HepG2 (cell line): ENCODE results near the gene KLF16. TPM values are rescaled to one million over a fixed set of nuclear protein-coding genes. Genes with fewer than 3 reads are reported as not detected.

Experiments
- ATAC-seq: fragments of 200-7000 bp; cut with Tn5 transposase; 3 replicates; pipeline ENCODE4 v1.9.1; 2020; ENCODE audit warnings: mild to moderate bottlenecking, moderate library complexity
- BruUV-seq: library from RNA; stranded (reverse); fragments of 400-500 nt; replicated peaks from 2 replicates; lab custom pipeline; 2021; lab: Mats Ljungman, UMichigan
- CTCF ChIA-PET: fragments of 300-600 bp; formaldehyde crosslinking; extraction: SDS; loops from one replicate; lab custom pipeline; 2021; ENCODE audit warnings: low total read pairs, inconsistent platforms, low intra/inter-chr PET ratio; lab: Yijun Ruan, JAX
- POLR2A ChIA-PET: fragments of 350-600 bp; sonication (Branson Sonifier 250); formaldehyde crosslinking; loops from one replicate; lab custom pipeline; 2020; ENCODE audit warnings: antibody characterized with exemption, inconsistent platforms; lab: Yijun Ruan, JAX
- DNase-seq: peaks from one replicate; pipeline ENCODE4 v3.0.0-alpha.2; 2015; ENCODE audit warnings: low spot score
- FAIRE-seq: peaks from 3 replicates; lab custom pipeline; 2011; peaks lifted over from hg19 to GRCh38; lab: Jason Lieb, UNC
- H2AFZ ChIP-seq: one replicate; pipeline ENCODE4 v1.6.1; 2011; ENCODE audit warnings: low read length, inconsistent platforms
- H3K27ac ChIP-seq: fragments of 300-600 bp; 3 replicates; pipeline ENCODE4 v1.8.0; 2011; ENCODE audit warnings: mixed run types, mild to moderate bottlenecking, mixed read lengths, low read length, inconsistent platforms; ENCODE audit not compliant: insufficient read depth; ENCODE audit errors: extremely low read length
- H3K27me3 ChIP-seq, 2 experiments: fragments of 200-600 bp in 1 of 2; 2 replicates in 1 of 2; 3 replicates in 1 of 2; pipeline versions ENCODE4 v1.6.0 to v1.8.0; 2011; ENCODE audit warnings: low read length in 2 of 2, mild to moderate bottlenecking in 2 of 2, moderate library complexity in 2 of 2, inconsistent platforms in 1 of 2; ENCODE audit not compliant: insufficient read depth in 2 of 2, control insufficient read depth in 1 of 2
- H3K36me3 ChIP-seq, 2 experiments: fragments of 200-600 bp in 1 of 2; replicated peaks in 1 of 2; 2 replicates in 1 of 2; 3 replicates in 1 of 2; pipeline versions ENCODE4 v1.5.1 to v1.8.0; 2011; ENCODE audit warnings: low read length in 2 of 2, inconsistent platforms in 1 of 2; ENCODE audit not compliant: insufficient read depth in 2 of 2, control insufficient read depth in 1 of 2
- H3K4me1 ChIP-seq: 2 replicates; pipeline ENCODE4 v1.5.1; 2012; ENCODE audit warnings: low read length, inconsistent platforms; ENCODE audit not compliant: insufficient read depth
- H3K4me2 ChIP-seq: 2 replicates; pipeline ENCODE4 v1.6.0; 2011; ENCODE audit warnings: low read depth, low read length, inconsistent platforms
- H3K4me3 ChIP-seq, 3 experiments: fragments of 200-600 bp in 1 of 3; sonication (generic), shearing (Covaris generic) in 1 of 3; replicated peaks in 1 of 3; 2 replicates each; pipeline ENCODE4 v1.5.1; 2011 to 2016; ENCODE audit warnings: low read length in 3 of 3, inconsistent platforms in 2 of 3, low read depth in 2 of 3, mild to moderate bottlenecking in 2 of 3, control low read depth in 1 of 3, mixed read lengths in 1 of 3; ENCODE audit not compliant: insufficient read depth in 1 of 3
- H3K79me2 ChIP-seq: one replicate; pipeline ENCODE4 v1.6.1; 2011; ENCODE audit warnings: low read length, inconsistent platforms; ENCODE audit not compliant: insufficient read depth
- H3K9ac ChIP-seq: 2 replicates; pipeline ENCODE4 v1.6.0; 2011; ENCODE audit warnings: mild to moderate bottlenecking, low read depth, low read length, inconsistent platforms; ENCODE audit not compliant: insufficient read depth
- H3K9me3 ChIP-seq: 2 replicates; pipeline ENCODE4 v1.5.1; 2012; ENCODE audit warnings: mild to moderate bottlenecking, low read length
- H4K20me1 ChIP-seq: 2 replicates; pipeline ENCODE4 v1.6.0; 2011; ENCODE audit warnings: inconsistent platforms, mild to moderate bottlenecking, low read length, moderate library complexity; ENCODE audit not compliant: insufficient read depth
- CBX2 ChIP-seq, 2 experiments: fragments of 200-600 bp in 1 of 2; sonication (generic); formaldehyde crosslinking in 1 of 2; IDR thresholded peaks; 2 replicates each; pipeline versions ENCODE4 v1.7.0 to v1.8.1; 2018 to 2022; ENCODE audit warnings: low read depth in 2 of 2, low read length in 1 of 2, mild to moderate bottlenecking in 1 of 2, missing genetic modification reagents in 1 of 2
- HDAC6 ChIP-seq: fragments of 200-600 bp; sonication (generic); IDR thresholded peaks from 2 replicates; pipeline ENCODE4 v1.7.0; 2017; ENCODE audit warnings: mild to moderate bottlenecking, antibody characterized with exemption, low read length, low read depth
- PAX8 ChIP-seq: sonication (generic); formaldehyde crosslinking; IDR thresholded peaks from 2 replicates; pipeline ENCODE4 v1.8.0; 2022; ENCODE audit warnings: mild to moderate bottlenecking, missing genetic modification reagents, borderline replicate concordance
- RBFOX2 ChIP-seq: fragments of 200-400 bp; formaldehyde crosslinking; IDR thresholded peaks from 2 replicates; pipeline ENCODE4 v1.6.1; 2017; ENCODE audit warnings: low read depth, mild to moderate bottlenecking, low read length
- ZNF446 ChIP-seq: sonication (generic); formaldehyde crosslinking; IDR thresholded peaks from 2 replicates; pipeline ENCODE4 v1.5.0; 2020; ENCODE audit warnings: mild to moderate bottlenecking, missing genetic modification reagents
- ZNF737 ChIP-seq: sonication (generic); formaldehyde crosslinking; IDR thresholded peaks from 2 replicates; pipeline ENCODE4 v1.5.0; 2020; ENCODE audit warnings: missing genetic modification reagents, mild to moderate bottlenecking, borderline replicate concordance
- ZSCAN12 ChIP-seq: sonication (generic); formaldehyde crosslinking; IDR thresholded peaks from 2 replicates; pipeline ENCODE4 v1.9.0; 2021; ENCODE audit warnings: mild to moderate bottlenecking, missing genetic modification reagents
- WGBS: methylation state at CpG from one replicate; pipeline ENCODE4 v1.1.6; 2017; ENCODE audit warnings: low lambda C conversion rate; 5-methylcytosine and 5-hydroxymethylcytosine counted together
- in situ Hi-C: cut with HindIII; loops from 2 replicates; pipeline ENCODE4 v1.10.0; 2017; ENCODE audit warnings: low pct_unique_long_range_greater_than_20kb; ENCODE audit not compliant: extremely low pct_ligation_motif_present
- intact Hi-C: fragments of 100-400 bp; cut with micrococcal nuclease; formaldehyde crosslinking; loops from one replicate; pipeline ENCODE4 v1.10.0; 2022; ENCODE audit not compliant: unreplicated experiment
- polyA plus RNA-seq, 8 experiments: library from polyadenylated mRNA; depleted of rRNA in 3 of 8; stranded (reverse) in 7 of 8; unstranded in 1 of 8; fragments of >200 nt; fragmentation: Illumina TruSeq in 4 of 8; extraction: Trizol in 4 of 8; gene quantifications; 2 replicates each; pipeline versions ENCODE4 v1.2.1 to v1.2.3, GENCODE V29; 2011 to 2016; ENCODE audit warnings: low read depth in 4 of 8, missing spikeins in 1 of 8, mixed read lengths in 1 of 8; ENCODE audit not compliant: insufficient read depth in 1 of 8
- total RNA-seq, 5 experiments: library from RNA; depleted of rRNA; stranded (reverse); fragments of >200 nt; fragmentation: Illumina TruSeq; extraction: Trizol; gene quantifications; 2 replicates each; pipeline ENCODE4 v1.2.3, GENCODE V29; 2016; ENCODE audit warnings: low read depth in 1 of 5

The KLF16 gene
- total and polyA plus RNA-seq, 2 of the 13 experiments (the other 11 are each of a cell fraction or from before 2014, with no cell fraction given), result 3.5 to 6.7 TPM

GRCh38 chr19:1844513-1845124 is 18.8 kb downstream of the KLF16 start:
- Histone ChIP-seq H3K27ac (no peak overlapping the region), H3K36me3 (peaks cover 2 to 19% of the 10 kb centered on the region in 2 experiments; a peak in 2 of 5 replicates), H3K4me3 (no peak overlapping the region), H3K4me2 (no peak overlapping the region), H3K27me3 (no peaks in the 10 kb centered on the region; a peak in 1 of 5 replicates), H2AFZ (no peak overlapping the region), H4K20me1 (peaks cover 33% of the 10 kb centered on the region; the same call in 1 of the 2 replicates), H3K79me2 (peaks cover 70% of the 10 kb centered on the region), H3K9me3 (no peaks in the 10 kb centered on the region), H3K9ac (no peak overlapping the region), H3K4me1 (peaks cover 54% of the 10 kb centered on the region)
- no TSS peak for BruUV-seq
- ATAC-seq (no peak), DNase-seq (no peak), FAIRE-seq (no peak)
- ChIA-PET POLR2A (no interaction called here), CTCF (no interaction called here)
- in situ Hi-C loops (no loop called here), intact Hi-C loops (no loop called here)
- WGBS, result 95% methylated on average over 12 of the region's 19 CpGs
- TF ChIP-seq HDAC6 (no peak), RBFOX2 (peak; percentile 29; the same call in 1 of the 2 replicates), ZNF737 (CRISPR knock-in tag) (no peak), ZNF446 (CRISPR knock-in tag) (no peak), ZSCAN12 (CRISPR knock-in tag) (no peak), CBX2 (IDR thresholded peaks at IDR 0.05; ENCODE audit: low read depth, low read length) (no peak), CBX2 (CRISPR knock-in tag; IDR thresholded peaks at IDR 0.05; ENCODE audit: low read depth) (no peak), PAX8 (no peak)
